Sigmoid colon (tissue), 3 donors: ENCODE results near the gene IFNGR2.

Experiments used
- CTCF ChIP-seq, 4 experiments: fragments of 450-650 bp in 3 of 4; fragments of 200-600 bp in 1 of 4; IDR thresholded peaks; one replicate each; pipeline ENCODE4 v1.5.1; 2016 to 2019; ENCODE audit warnings: antibody characterized with exemption in 4 of 4, mild to moderate bottlenecking in 3 of 4, moderate library complexity in 2 of 4
- POLR2A ChIP-seq, 2 donors: fragments of 450-650 bp; IDR thresholded peaks; one replicate each; pipeline ENCODE4 v1.6.1; 2016; ENCODE audit warnings: antibody characterized with exemption in 2 of 2, mild to moderate bottlenecking in 2 of 2, moderate library complexity in 2 of 2

- TF ChIP-seq CTCF (IDR thresholded peaks at IDR 0.05) (no peak), POLR2A (IDR thresholded peaks at IDR 0.05) (no peak)
These were observed at the start of gene IFNGR2 for GRCh38 chr21:33403128-33403785.
